PC-3 (cell line): ENCODE data around the gene SLC6A16.

Experiments
- EZH2 ChIP-seq: fragments of 300-600 bp; sonication (generic); IDR thresholded peaks from one replicate; pipeline ENCODE4 v1.6.1; 2017; ENCODE audit warnings: antibody characterized with exemption, mild to moderate bottlenecking, low read length; ENCODE audit not compliant: unreplicated experiment
- EZH2phosphoT487 ChIP-seq: fragments of 300-600 bp; sonication (generic); IDR thresholded peaks from 2 replicates; pipeline ENCODE4 v1.6.1; 2018; ENCODE audit warnings: mild to moderate bottlenecking, antibody characterized with exemption, low read length, borderline replicate concordance
- TF ChIP-seq, protein P1 (sequence below): fragments of 300-600 bp; sonication (generic); conservative IDR thresholded peaks from 2 replicates; pipeline ENCODE4 v1.5.1; 2017; ENCODE audit warnings: antibody characterized with exemption, low read depth, mild to moderate bottlenecking, low read length

DNA sequence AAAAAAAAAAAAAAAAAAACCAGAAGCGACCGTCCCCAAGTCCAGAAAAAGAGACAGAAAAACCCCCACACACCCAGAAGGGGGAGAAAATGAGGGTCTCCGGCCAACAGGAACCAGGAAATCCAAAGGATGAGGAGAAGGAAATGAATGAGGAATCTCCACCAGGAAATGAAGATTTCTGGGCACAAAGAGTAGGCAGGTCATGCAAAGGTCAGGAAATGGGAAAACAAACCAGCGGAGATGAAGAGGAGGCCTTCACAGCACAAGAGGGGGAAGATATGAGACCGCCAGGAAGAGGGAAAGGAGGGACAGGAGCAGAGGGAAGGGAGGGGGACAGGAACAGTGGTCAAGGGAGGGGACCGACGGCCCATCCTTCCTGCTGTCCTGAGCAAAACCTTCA lies 31.4 kb upstream of the SLC6A16 start:
- TF ChIP-seq, protein P1, sequence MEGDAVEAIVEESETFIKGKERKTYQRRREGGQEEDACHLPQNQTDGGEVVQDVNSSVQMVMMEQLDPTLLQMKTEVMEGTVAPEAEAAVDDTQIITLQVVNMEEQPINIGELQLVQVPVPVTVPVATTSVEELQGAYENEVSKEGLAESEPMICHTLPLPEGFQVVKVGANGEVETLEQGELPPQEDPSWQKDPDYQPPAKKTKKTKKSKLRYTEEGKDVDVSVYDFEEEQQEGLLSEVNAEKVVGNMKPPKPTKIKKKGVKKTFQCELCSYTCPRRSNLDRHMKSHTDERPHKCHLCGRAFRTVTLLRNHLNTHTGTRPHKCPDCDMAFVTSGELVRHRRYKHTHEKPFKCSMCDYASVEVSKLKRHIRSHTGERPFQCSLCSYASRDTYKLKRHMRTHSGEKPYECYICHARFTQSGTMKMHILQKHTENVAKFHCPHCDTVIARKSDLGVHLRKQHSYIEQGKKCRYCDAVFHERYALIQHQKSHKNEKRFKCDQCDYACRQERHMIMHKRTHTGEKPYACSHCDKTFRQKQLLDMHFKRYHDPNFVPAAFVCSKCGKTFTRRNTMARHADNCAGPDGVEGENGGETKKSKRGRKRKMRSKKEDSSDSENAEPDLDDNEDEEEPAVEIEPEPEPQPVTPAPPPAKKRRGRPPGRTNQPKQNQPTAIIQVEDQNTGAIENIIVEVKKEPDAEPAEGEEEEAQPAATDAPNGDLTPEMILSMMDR, result no peak
- TF ChIP-seq EZH2phosphoT487, result no peak
- TF ChIP-seq EZH2, result no peak
